Measurements from ENCODE around the gene LGALS9.
A peak's percentile ranks its signal among the peaks of the same experiment; 100 is the strongest.
"Not testable (repeated sequence)": the region's sequence is repeated elsewhere in the genome, so short reads cannot be mapped to it uniquely, and the experiment has no call there.

The LGALS9 gene

DNA sequence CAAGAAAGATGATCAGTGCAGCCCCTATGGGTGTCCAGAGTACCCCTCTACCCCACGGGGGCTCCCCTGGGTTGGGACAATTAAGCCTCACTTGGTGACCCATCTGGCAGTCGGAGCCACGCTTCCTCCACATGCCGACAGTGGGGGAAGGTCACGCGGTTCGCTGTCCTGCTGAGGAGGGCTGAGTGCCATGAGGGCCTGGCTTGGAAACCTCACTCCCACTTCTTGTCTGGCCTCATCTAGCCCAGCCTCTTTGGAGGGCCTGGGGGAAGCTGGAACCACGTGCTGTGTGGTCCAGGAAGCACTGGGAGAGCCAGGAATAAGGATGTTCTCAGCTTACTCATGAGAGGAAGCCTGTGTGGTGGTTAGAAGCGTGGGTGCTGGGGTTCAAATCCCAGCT is 1.8 kb downstream of the LGALS9 start:
- H3K9me3 Mint-ChIP-seq, ATAC-seq: not testable (repeated sequence)
- H3K4me1 Mint-ChIP-seq = peaks cover 47% of the 10 kb centered on the region

DNA sequence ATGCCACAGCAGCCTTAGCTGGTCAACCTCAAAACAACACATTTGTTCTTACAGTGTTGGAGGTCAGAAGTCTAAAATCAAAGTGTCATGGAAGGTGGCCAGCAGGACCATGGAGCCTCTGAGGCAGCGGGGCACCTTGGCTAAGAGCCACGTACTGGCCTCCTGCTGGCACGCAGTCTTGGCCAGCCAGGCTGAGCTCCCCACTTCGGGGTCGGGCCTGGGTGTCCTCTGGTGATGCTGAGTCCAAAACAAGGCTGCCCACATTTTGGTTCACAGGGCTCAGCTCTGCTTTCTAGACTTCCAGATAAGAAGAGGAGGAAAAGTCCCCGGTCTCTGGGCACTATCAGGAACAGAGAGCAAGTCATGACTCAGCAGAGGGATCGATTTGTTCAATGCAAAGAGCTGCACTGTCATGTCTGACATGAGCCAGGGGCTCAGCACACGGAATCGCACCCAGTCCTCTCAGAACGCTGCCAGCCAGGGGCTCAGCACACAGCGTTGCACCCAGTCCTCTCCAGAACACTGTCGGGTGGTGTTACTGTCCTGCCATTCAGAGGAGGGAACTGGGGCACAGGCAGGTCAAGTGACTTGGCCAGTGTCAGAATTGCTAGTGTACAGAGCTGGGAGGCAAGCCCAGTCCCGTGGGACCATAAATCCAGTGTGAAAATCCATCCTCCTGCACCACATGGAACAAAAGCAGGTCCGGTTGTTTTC is 2.5 kb downstream of the LGALS9 start:
- Mint-ChIP-seq H3K27me3 (no peaks in the 10 kb centered on the region), H3K4me3 (no peak overlapping the region), H3K4me1 (peaks cover 47% of the 10 kb centered on the region), H3K27ac (peak overlapping the region; percentile 92), H3K36me3 (peaks cover 6% of the 10 kb centered on the region), H3K9me3 (no peaks in the 10 kb centered on the region)
- ATAC-seq = no peak

More for the DNA sequence above, 1.8 kb downstream of the LGALS9 start:
- H3K36me3 Mint-ChIP-seq, H3K27me3 Mint-ChIP-seq: not testable (repeated sequence)
- H3K4me3 Mint-ChIP-seq = peak overlapping the region; percentile 85
- peak overlapping the region; percentile 92 for H3K27ac Mint-ChIP-seq

DNA sequence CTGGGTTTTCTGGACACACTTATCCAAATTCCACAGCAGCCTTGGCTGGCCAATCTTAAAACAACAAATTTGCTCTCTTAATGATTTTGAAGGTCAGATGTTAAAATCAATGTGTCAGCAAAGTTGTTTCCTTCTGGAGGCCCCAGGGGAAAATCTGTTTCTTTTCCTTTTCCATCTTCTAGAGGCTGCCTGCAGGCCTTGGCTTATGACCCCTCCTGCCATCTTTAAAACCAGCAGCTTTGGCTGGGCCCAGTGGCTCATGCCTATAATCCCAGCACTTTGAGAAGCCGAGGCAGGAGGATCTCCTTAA is 3.0 kb downstream of the LGALS9 start:
- H3K36me3 Mint-ChIP-seq = peaks cover 6% of the 10 kb centered on the region
- no peaks in the 10 kb centered on the region for H3K9me3 Mint-ChIP-seq
- H3K27ac Mint-ChIP-seq = peak overlapping the region; percentile 68
- peak overlapping the region; percentile 15 for H3K4me3 Mint-ChIP-seq
- ATAC-seq = no peak
- H3K4me1 Mint-ChIP-seq = peaks cover 47% of the 10 kb centered on the region
- H3K27me3 Mint-ChIP-seq = no peaks in the 10 kb centered on the region

DNA sequence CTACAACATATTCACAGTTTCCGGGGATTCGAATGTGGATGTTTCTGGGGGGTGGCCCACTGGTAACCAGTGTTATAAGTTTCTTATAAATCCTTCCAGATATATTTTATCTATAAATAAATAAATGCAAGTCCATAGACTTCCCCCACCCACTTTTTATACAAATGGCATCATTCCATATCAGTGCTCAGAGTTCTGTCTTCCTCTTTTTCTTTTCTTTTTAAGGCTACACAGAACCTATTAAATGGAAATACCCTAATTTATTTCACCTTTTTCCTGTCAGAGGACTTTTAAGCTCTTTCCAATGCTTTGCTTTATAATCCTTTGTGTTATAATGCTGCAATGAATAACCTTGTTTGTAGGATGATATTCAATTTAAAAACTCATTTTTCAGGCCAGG is 3.8 kb downstream of the LGALS9 start:
- H3K27me3 Mint-ChIP-seq = no peaks in the 10 kb centered on the region
- H3K4me3 Mint-ChIP-seq = peak overlapping the region; percentile 32
- peaks cover 47% of the 10 kb centered on the region for H3K4me1 Mint-ChIP-seq
- peak overlapping the region; percentile 68 for H3K27ac Mint-ChIP-seq
- H3K9me3 Mint-ChIP-seq = no peaks in the 10 kb centered on the region
- peaks cover 6% of the 10 kb centered on the region for H3K36me3 Mint-ChIP-seq
- ATAC-seq = no peak

DNA sequence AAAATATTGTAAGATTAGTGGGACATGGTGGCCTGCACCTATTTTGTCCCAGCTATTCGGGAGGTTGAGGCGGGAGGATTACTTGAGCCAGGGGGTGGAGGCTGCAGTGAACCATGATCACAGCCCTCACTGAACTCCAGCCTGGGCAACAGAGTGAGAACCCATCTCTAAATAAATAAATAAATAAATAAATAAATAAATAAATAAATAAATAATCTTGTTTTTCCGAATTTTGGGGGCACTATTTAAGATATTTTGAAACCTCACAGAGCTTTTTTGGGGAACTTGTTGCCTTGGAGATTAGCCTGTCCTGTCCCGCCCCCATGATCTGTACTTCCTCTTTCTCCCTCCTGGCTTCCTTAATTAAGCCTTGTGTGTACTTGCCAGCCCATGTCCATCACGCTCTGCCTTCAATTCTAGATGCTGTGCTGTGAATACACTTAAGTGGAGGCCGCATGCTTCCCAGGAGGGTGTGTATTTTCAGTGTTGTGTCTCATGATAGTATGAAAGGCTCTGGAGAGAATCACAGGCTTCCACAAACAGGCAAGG is 4.4 kb downstream of the LGALS9 start:
- Mint-ChIP-seq H3K27me3 (no peaks in the 10 kb centered on the region), H3K27ac (peak overlapping the region; percentile 68), H3K9me3 (no peaks in the 10 kb centered on the region), H3K36me3 (peaks cover 11% of the 10 kb centered on the region), H3K4me1 (peaks cover 47% of the 10 kb centered on the region), H3K4me3 (peak overlapping the region; percentile 18)
- ATAC-seq = peak; percentile 67

DNA sequence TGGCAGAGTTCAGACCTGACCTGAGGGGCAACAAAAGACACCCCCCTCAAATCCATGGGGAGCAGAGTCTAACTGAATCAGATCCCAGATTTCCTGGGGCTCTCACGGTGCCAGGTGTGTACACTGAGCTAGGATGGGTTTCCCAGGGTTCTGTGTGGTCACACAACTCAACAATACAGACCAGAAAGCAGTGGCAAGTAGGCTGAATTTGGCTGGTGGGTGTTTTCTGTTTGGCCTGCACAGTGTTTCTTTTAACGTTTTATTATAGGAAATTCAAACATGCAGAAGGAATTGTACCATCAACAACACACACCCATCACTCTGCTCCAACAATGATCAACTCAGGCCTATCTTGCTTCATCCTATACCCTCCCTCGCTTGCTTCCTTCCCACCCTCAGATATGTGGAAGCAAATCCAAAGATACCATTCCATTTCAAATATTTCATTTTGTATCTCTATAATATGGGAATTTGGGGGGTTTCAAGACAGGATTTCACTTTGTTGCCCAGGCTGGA is 5.1 kb downstream of the LGALS9 start:
- ATAC-seq = not testable (repeated sequence)
- peaks cover 41% of the 10 kb centered on the region for H3K4me1 Mint-ChIP-seq
- H3K27ac Mint-ChIP-seq = peak overlapping the region; percentile 68

DNA sequence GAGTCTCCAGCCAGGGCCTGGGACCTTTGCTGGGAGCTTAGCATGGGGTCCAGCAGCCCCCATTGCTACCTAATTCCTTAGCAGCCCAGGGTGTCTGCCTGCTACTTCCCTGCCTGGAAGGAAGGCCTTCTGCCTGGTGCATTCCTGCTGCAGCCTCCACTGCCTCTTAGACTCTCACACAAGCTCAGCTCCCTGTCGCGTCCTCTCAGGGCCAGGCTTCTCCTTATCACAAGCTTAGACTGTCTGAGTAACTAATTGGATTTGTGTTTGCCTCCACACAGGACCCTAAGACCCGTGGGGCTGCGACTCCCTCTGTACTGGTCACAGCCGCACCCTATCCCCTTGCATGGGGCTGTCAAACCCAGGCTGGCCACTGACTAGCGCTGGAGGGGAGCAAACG is 6.8 kb downstream of the LGALS9 start:
- H3K9me3 Mint-ChIP-seq, H3K27me3 Mint-ChIP-seq, H3K4me3 Mint-ChIP-seq, ATAC-seq, H3K27ac Mint-ChIP-seq: not testable (repeated sequence)
- Mint-ChIP-seq H3K36me3 (peaks cover 25% of the 10 kb centered on the region), H3K4me1 (peaks cover 24% of the 10 kb centered on the region)

More for the DNA sequence above, 5.1 kb downstream of the LGALS9 start:
- not testable (repeated sequence) for H3K4me3 Mint-ChIP-seq, H3K9me3 Mint-ChIP-seq, H3K27me3 Mint-ChIP-seq
- peaks cover 14% of the 10 kb centered on the region for H3K36me3 Mint-ChIP-seq

DNA sequence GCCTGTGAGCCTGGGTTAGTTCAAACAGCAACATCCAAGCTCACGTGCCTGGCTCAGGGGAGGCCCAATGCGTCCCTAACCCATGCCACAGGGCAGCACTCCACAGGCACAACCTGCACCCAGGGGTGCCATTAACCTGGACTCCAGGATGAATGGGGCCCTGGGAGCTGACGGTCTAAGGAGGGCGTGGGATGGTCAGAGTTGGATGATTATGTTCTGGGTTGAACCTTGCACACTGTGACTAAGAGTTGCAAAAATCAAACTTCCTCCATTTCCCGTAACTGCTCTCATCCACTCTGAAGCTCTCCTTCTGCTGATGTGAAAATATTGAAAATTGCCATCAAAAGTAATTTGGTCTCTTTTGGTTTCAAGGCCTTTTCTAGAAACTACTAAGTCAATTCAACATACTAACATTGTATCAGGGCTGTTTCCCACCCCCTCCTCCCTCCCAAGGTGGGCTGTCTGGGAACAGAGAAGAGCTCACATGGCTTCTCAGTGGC is 7.5 kb downstream of the LGALS9 start:
- H3K9me3 Mint-ChIP-seq, H3K27me3 Mint-ChIP-seq, H3K27ac Mint-ChIP-seq, H3K4me3 Mint-ChIP-seq, ATAC-seq: not testable (repeated sequence)
- Mint-ChIP-seq H3K4me1 (peaks cover 23% of the 10 kb centered on the region), H3K36me3 (peaks cover 27% of the 10 kb centered on the region)

DNA sequence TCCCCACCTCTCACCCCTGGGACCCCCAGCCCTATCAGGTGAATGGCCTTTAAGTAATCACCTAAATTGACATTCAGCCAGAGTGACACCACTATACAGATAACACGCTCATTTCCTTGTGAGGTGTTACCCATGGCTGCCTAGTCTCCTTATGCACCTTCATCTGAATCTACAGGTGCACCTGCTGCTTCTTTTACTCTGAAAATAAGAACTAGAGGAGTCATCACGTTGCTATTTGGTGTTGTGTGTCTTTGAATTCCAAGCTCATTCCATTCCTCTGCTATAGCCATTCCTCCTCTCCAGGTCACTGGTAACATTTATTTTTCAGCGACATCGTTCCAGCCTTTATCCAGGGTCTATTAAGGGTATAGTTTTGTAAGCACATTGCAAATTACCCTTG is 9.8 kb downstream of the LGALS9 start:
- no peaks in the 10 kb centered on the region for H3K9me3 Mint-ChIP-seq
- peaks cover 31% of the 10 kb centered on the region for H3K36me3 Mint-ChIP-seq
- H3K27ac Mint-ChIP-seq = no peak overlapping the region
- no peak overlapping the region for H3K4me3 Mint-ChIP-seq
- ATAC-seq = no peak
- H3K4me1 Mint-ChIP-seq = peaks cover 4% of the 10 kb centered on the region
- no peaks in the 10 kb centered on the region for H3K27me3 Mint-ChIP-seq

DNA sequence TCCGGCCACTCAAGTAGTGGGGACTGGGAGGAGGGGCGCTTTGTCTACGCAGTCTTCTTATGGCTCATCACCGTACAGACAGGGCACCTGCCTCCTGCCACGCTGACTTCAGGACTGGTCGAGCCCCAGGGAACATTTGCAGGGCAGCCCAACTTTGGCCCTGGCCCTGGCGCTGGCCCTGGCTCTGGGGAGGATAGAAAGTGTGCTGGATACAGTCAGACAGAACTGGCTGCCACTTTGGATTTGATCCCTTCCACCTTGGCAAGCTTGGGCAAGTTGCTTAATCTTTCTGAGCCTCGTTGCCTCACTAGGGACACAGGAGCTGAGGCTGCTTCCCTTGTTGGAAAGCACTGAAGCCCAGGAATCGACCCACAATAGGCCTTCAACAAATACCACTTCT is 13.6 kb downstream of the LGALS9 start:
- ATAC-seq = no peak
- Mint-ChIP-seq H3K36me3 (peaks cover 53% of the 10 kb centered on the region), H3K9me3 (no peaks in the 10 kb centered on the region), H3K4me1 (no peaks in the 10 kb centered on the region), H3K27ac (no peak overlapping the region), H3K4me3 (no peak overlapping the region), H3K27me3 (no peaks in the 10 kb centered on the region)

DNA sequence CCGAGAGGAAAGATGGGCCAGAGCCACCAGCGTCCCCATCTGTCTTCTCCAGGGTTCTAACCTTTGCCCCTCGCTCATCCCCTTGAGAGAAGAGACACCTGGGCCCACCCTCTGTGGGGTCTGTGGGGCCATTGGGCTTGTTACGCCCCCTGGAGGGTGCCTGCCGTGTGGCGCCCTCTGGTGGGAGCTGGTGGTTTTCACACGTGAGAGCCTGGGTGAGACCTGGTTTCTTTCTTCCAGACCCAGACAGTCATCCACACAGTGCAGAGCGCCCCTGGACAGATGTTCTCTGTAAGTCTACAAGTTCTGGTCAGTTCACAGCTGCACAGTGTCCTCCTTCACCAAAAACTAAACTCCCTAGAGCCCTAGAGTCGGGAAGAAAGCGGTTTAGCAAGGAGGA is 14.6 kb downstream of the LGALS9 start:
- H3K4me3 Mint-ChIP-seq, H3K27me3 Mint-ChIP-seq, H3K9me3 Mint-ChIP-seq, ATAC-seq, H3K4me1 Mint-ChIP-seq: not testable (repeated sequence)
- H3K36me3 Mint-ChIP-seq = peaks cover 48% of the 10 kb centered on the region
- peak overlapping the region; percentile 20 for H3K27ac Mint-ChIP-seq

DNA sequence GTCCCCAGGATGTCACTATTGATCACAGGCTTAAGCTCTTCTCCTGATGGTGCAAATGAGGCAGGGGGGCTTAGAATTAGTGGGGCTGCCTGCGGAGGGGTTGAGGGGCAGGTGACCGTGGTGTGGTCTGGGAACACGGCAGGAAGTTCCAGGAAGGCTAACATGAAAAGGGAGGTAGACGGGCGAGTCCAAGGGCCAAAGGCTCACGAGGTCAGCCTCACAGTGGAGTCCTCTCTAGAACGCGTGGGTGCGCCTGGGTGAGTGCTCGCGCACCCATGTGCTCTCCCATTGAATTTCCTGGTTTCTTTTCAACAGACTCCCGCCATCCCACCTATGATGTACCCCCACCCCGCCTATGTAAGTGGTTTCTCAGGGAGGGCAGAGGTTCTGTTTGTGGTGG is 15.2 kb downstream of the LGALS9 start:
- no peak for ATAC-seq
- Mint-ChIP-seq H3K27me3 (no peaks in the 10 kb centered on the region), H3K36me3 (peaks cover 43% of the 10 kb centered on the region), H3K27ac (peak overlapping the region; percentile 20), H3K9me3 (no peaks in the 10 kb centered on the region), H3K4me3 (no peak overlapping the region), H3K4me1 (no peaks in the 10 kb centered on the region)

DNA sequence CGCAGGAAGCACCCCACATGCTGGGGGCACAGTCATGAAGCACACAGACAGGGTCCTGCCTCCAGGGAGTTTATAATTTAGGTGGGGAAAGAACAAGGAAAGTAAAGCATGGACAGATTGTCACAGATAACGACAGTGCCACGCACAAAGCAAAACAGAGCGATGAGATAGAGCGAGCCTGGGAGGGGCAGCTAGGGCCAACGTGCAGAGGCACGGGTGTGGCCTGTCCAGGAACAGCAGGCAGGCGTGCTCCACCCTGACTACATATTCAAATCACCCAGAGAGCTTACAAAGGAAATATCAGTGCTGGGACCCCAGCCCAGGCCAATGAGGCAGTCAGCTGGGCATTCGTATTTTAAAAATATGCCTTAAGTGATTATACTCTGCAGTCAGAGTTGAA is 16.8 kb downstream of the LGALS9 start:
- H3K27me3 Mint-ChIP-seq = no peaks in the 10 kb centered on the region
- no peak for ATAC-seq
- H3K27ac Mint-ChIP-seq = peak overlapping the region; percentile 20
- H3K9me3 Mint-ChIP-seq = no peaks in the 10 kb centered on the region
- H3K4me3 Mint-ChIP-seq = no peak overlapping the region
- peaks cover 5% of the 10 kb centered on the region for H3K4me1 Mint-ChIP-seq
- H3K36me3 Mint-ChIP-seq = peaks cover 34% of the 10 kb centered on the region

DNA sequence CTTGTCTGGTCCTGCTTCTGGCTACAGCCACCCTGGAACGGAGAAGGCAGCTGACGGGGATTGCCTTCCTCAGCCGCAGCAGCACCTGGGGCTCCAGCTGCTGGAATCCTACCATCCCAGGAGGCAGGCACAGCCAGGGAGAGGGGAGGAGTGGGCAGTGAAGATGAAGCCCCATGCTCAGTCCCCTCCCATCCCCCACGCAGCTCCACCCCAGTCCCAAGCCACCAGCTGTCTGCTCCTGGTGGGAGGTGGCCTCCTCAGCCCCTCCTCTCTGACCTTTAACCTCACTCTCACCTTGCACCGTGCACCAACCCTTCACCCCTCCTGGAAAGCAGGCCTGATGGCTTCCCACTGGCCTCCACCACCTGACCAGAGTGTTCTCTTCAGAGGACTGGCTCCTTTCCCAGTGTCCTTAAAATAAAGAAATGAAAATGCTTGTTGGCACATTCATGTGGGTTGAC is 18.2 kb downstream of the LGALS9 start:
- not testable (repeated sequence) for H3K9me3 Mint-ChIP-seq, H3K27me3 Mint-ChIP-seq, H3K4me3 Mint-ChIP-seq, H3K4me1 Mint-ChIP-seq, ATAC-seq
- peaks cover 25% of the 10 kb centered on the region for H3K36me3 Mint-ChIP-seq
- peak overlapping the region; percentile 60 for H3K27ac Mint-ChIP-seq

DNA sequence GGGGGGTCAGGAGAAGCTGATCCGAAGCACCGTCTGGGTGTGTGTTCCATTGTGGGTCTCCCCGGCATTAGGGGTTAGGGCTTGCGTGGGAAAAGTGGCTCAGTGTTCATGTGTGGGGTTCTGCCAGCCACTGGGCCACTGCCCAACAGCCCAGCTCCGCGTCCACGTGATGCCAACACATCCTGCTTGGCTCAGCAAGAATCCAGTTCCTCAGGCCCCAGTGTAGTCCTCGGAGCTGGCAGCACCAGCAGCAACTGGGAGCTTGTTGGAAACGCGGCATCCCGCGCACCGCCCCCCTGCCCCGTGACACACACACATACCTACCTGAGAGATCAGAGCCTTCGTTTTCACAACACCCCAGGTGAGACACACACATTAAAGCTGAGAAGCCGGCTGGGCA is 18.9 kb downstream of the LGALS9 start:
- Mint-ChIP-seq H3K9me3 (no peaks in the 10 kb centered on the region), H3K27ac (no peak overlapping the region), H3K4me1 (peaks cover 13% of the 10 kb centered on the region), H3K27me3 (no peaks in the 10 kb centered on the region), H3K36me3 (peaks cover 23% of the 10 kb centered on the region), H3K4me3 (no peak overlapping the region)
- ATAC-seq = no peak

DNA sequence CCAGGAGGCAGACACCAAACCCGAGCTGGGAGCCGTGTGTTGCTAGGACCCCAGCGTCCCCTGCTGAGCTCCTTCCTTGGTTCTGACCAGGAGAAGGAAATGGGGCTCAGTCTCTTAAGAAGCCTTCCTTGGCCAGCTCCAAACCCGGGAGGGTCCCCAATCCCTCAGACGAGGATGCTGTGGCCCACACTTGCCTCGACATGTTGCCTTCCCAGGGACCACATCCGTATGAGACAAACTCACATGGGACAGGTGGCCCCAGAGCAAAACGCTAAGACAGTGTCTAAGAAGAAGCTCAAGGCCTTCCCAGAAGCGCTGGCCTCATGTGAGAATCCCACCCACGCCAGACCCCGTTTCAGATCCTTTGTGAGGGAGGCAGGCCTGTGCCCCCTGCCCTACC is 19.8 kb downstream of the LGALS9 start:
- Mint-ChIP-seq H3K4me3 (no peak overlapping the region), H3K9me3 (no peaks in the 10 kb centered on the region), H3K36me3 (peaks cover 23% of the 10 kb centered on the region), H3K27me3 (no peaks in the 10 kb centered on the region), H3K4me1 (peaks cover 14% of the 10 kb centered on the region), H3K27ac (no peak overlapping the region)
- ATAC-seq = no peak
